Measurements from ENCODE around the gene CFAP161. TPM values are rescaled to one million over a fixed set of nuclear protein-coding genes. Genes with fewer than 3 reads are reported as not detected.

The CFAP161 gene
- polyA plus RNA-seq, 1 of the 3 experiments (the other 2 are of a cell fraction) = 0.03 TPM

- TF ChIP-seq ZBTB33 (IDR thresholded peaks at IDR 0.05; ENCODE audit: borderline replicate concordance, low read depth) = no peak
- no peak for TF ChIP-seq TAF1 (IDR thresholded peaks at IDR 0.05; ENCODE audit: borderline replicate concordance, low read depth, low read length)
- TF ChIP-seq MXI1 (IDR thresholded peaks at IDR 0.05; ENCODE audit: low read depth, low read length) = no peak
Measured at GRCh38 chr15:81103857-81104256, 30.2 kb upstream of the CFAP161 start (continued).

- no peaks in the 10 kb centered on the region for H3F3A ChIP-seq (replicated peaks; ENCODE audit: insufficient read depth)
- H3K36me3 ChIP-seq (replicated peaks in 1 of 2; ENCODE audit: control insufficient read depth in 1 of 2, insufficient read depth in 2 of 2, low read length in 1 of 2) = no peaks in the 10 kb centered on the region
- peaks cover 3% of the 10 kb centered on the region; the same call in 1 of the 2 replicates for H3K27me3 ChIP-seq (ENCODE audit: insufficient read depth)
- H3K79me2 ChIP-seq (ENCODE audit: insufficient read depth) = no peaks in the 10 kb centered on the region
- H2AFZ ChIP-seq (ENCODE audit: low read depth) = no peak overlapping the region
- ChIA-PET POLR2A (no interaction called here), CTCF (interaction anchor here (0.7 to 20.1 kb wide), 23 partner anchors 8 to 649 kb away, joined by 3 to 451 read pairs (median 5); no protein-coding TSS in a partner anchor)
- H3K27ac ChIP-seq (ENCODE audit: low read depth in 2 of 2, low read length in 1 of 2) = no peak overlapping the region
- no peak overlapping the region for H3K4me3 ChIP-seq (ENCODE audit: low read depth in 2 of 2, low read length in 1 of 2)
- no peaks in the 10 kb centered on the region for H3K4me1 ChIP-seq (ENCODE audit: control insufficient read depth in 1 of 2, insufficient read depth in 2 of 2, low read depth in 1 of 2, low read length in 1 of 2)
- H3K9ac ChIP-seq = no peak overlapping the region
- no peaks in the 10 kb centered on the region for H4K20me1 ChIP-seq (ENCODE audit: insufficient read depth)
- no peaks in the 10 kb centered on the region for H3K9me2 ChIP-seq
- DNase-seq = no peak
- no peak overlapping the region for H3K4me2 ChIP-seq
- WGBS (ENCODE audit: low lambda C conversion rate) = 34% methylated on average over 4 of the region's 4 CpGs
- TF ChIP-seq SMC3 (IDR thresholded peaks at IDR 0.05; ENCODE audit: low read depth, low read length) (no peak), EP300 (IDR thresholded peaks at IDR 0.05; ENCODE audit: borderline replicate concordance in 1 of 2, low read depth in 1 of 2, low read length in 1 of 2) (no peak)
- no peaks in the 10 kb centered on the region for H3K9me3 ChIP-seq
Measured at GRCh38 chr15:81105545-81105944, 28.5 kb upstream of the CFAP161 start.

DNA sequence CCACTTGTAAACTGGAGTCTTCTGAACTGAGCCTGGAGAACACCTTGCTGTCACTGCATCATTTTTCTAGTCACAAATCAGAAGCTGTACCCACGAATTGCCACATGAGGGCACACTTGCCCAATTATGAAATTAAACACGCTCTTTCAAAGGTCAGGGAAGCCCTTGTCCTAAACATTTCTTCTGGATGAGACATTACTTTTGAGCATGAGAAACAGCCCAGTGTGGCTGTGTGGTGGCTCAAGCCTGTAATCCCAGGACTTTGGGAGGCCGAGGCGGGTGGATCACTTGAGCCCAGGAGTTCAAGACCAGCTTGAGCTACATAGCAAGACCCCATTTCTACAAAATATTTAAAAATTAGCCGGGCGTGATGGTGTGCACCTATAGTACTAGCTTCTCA, 27.5 kb upstream of the CFAP161 start:
- CTCF ChIA-PET = interaction anchor here (0.8 to 20.1 kb wide), 37 partner anchors 9 to 650 kb away, joined by 3 to 451 read pairs (median 4); partner anchors contain the start of gene TLNRD1
- Histone ChIP-seq H3F3A (replicated peaks; ENCODE audit: insufficient read depth) (no peaks in the 10 kb centered on the region), H3K27ac (ENCODE audit: low read depth in 2 of 2, low read length in 1 of 2) (no peak overlapping the region), H3K4me2 (no peak overlapping the region), H3K9me3 (no peaks in the 10 kb centered on the region), H3K79me2 (ENCODE audit: insufficient read depth) (no peaks in the 10 kb centered on the region), H3K27me3 (ENCODE audit: insufficient read depth) (peaks cover 5% of the 10 kb centered on the region; the same call in 1 of the 2 replicates), H2AFZ (ENCODE audit: low read depth) (no peak overlapping the region), H3K36me3 (replicated peaks in 1 of 2; ENCODE audit: control insufficient read depth in 1 of 2, insufficient read depth in 2 of 2, low read length in 1 of 2) (no peaks in the 10 kb centered on the region), H3K4me1 (ENCODE audit: control insufficient read depth in 1 of 2, insufficient read depth in 2 of 2, low read depth in 1 of 2, low read length in 1 of 2) (no peaks in the 10 kb centered on the region), H3K9ac (no peak overlapping the region), H4K20me1 (ENCODE audit: insufficient read depth) (no peaks in the 10 kb centered on the region), H3K9me2 (no peaks in the 10 kb centered on the region), H3K4me3 (ENCODE audit: low read depth in 2 of 2, low read length in 1 of 2) (no peak overlapping the region; a peak in 1 of 4 replicates)
- 37% methylated on average over 6 of the region's 6 CpGs for WGBS (ENCODE audit: low lambda C conversion rate)
- POLR2A ChIA-PET = interaction anchor here (1.2 kb wide), 1 partner anchor 160 kb away, joined by 4 read pairs; no protein-coding TSS in a partner anchor
- TF ChIP-seq SMC3 (IDR thresholded peaks at IDR 0.05; ENCODE audit: low read depth, low read length) = peak; percentile 89
- TF ChIP-seq NFIC (IDR thresholded peaks at IDR 0.05; ENCODE audit: borderline replicate concordance) = no peak
- peak; percentile 81 for TF ChIP-seq CTCF (IDR thresholded peaks at IDR 0.05)
- no peak for TF ChIP-seq YY1 (IDR thresholded peaks at IDR 0.05; ENCODE audit: low read depth)
- TF ChIP-seq RAD21 (IDR thresholded peaks at IDR 0.05; ENCODE audit: low read length) = peak; percentile 94
- DNase-seq = peak; percentile 70

Data from SK-N-SH (cell line).